ENCODE results near the gene LZTS3. TPM values are rescaled to one million over a fixed set of nuclear protein-coding genes. Genes with fewer than 3 reads are reported as not detected.

The LZTS3 gene
- total and polyA plus RNA-seq, 2 of the 13 experiments (the other 11 are each of a cell fraction or from before 2014, with no cell fraction given): 10.1 to 31.3 TPM

GRCh38 chr20:3218307-3218988 lies 45.1 kb upstream of the LZTS3 start (continued):
- TF ChIP-seq IRF9 (CRISPR knock-in tag; IDR thresholded peaks at IDR 0.05; ENCODE audit: borderline replicate concordance): peak; percentile 91; the same call in 1 of the 2 replicates
- no peak for TF ChIP-seq PREB (CRISPR knock-in tag; IDR thresholded peaks at IDR 0.05)
- peak; percentile 97 for TF ChIP-seq NFKB2 (CRISPR knock-in tag; IDR thresholded peaks at IDR 0.05; ENCODE audit: borderline replicate concordance)
- TF ChIP-seq ZNF143 (CRISPR knock-in tag; IDR thresholded peaks at IDR 0.05): no peak
- TF ChIP-seq ZMYM4 (CRISPR knock-in tag; IDR thresholded peaks at IDR 0.05): peak; percentile 72; the same call in 1 of the 2 replicates
- peak; percentile 82 for TF ChIP-seq ZNF740 (CRISPR knock-in tag; IDR thresholded peaks at IDR 0.05)
- no peak for TF ChIP-seq ZNF597 (CRISPR knock-in tag; IDR thresholded peaks at IDR 0.05)
- TF ChIP-seq ATF7-NPFF (CRISPR knock-in tag; IDR thresholded peaks at IDR 0.05; ENCODE audit: low read depth): peak; percentile 84; the same call in 1 of the 2 replicates
- no peak for TF ChIP-seq SRSF9 (IDR thresholded peaks at IDR 0.05; ENCODE audit: borderline replicate concordance, insufficient read depth, low read depth, low read length, poor library complexity, severe bottlenecking)
- TF ChIP-seq MEIS1 (CRISPR knock-in tag; IDR thresholded peaks at IDR 0.05; ENCODE audit: borderline replicate concordance): peak; percentile 43; the same call in 1 of the 2 replicates
- peak; percentile 96 for TF ChIP-seq ARHGAP35 (CRISPR knock-in tag; IDR thresholded peaks at IDR 0.05; ENCODE audit: borderline replicate concordance)
- TF ChIP-seq ZNF792 (CRISPR knock-in tag; IDR thresholded peaks at IDR 0.05): peak; percentile 94
- TF ChIP-seq FOXC1 (CRISPR knock-in tag; IDR thresholded peaks at IDR 0.05; ENCODE audit: borderline replicate concordance): no peak
- TF ChIP-seq ZFP36 (IDR thresholded peaks at IDR 0.05; ENCODE audit: borderline replicate concordance, low read depth, low read length, partially characterized antibody): no peak
- peak; percentile 48; the same call in 1 of the 2 replicates for TF ChIP-seq NR2C2 (CRISPR knock-in tag; IDR thresholded peaks at IDR 0.05; ENCODE audit: borderline replicate concordance)
- TF ChIP-seq ARID4A (CRISPR knock-in tag; IDR thresholded peaks at IDR 0.05; ENCODE audit: borderline replicate concordance): peak; percentile 69; the same call in 1 of the 2 replicates
- TF ChIP-seq ZNF577 (CRISPR knock-in tag; IDR thresholded peaks at IDR 0.05; ENCODE audit: borderline replicate concordance, low read depth): no peak
- TF ChIP-seq HOXA5 (CRISPR knock-in tag; IDR thresholded peaks at IDR 0.05): peak; percentile 65
- peak; percentile 83; the same call in 1 of the 2 replicates for TF ChIP-seq ZBTB25 (CRISPR knock-in tag; IDR thresholded peaks at IDR 0.05)
